SH-SY5Y (cell line): ENCODE results near the gene LMBR1.

Experiments
- GATA2 ChIP-seq: IDR thresholded peaks from 2 replicates; pipeline ENCODE4 v1.6.1; 2011; ENCODE audit warnings: mild to moderate bottlenecking, low read depth, low read length
- GATA3 ChIP-seq: IDR thresholded peaks from 2 replicates; pipeline ENCODE4 v1.6.1; 2011; ENCODE audit warnings: low read depth, mild to moderate bottlenecking, low read length, moderate library complexity

DNA sequence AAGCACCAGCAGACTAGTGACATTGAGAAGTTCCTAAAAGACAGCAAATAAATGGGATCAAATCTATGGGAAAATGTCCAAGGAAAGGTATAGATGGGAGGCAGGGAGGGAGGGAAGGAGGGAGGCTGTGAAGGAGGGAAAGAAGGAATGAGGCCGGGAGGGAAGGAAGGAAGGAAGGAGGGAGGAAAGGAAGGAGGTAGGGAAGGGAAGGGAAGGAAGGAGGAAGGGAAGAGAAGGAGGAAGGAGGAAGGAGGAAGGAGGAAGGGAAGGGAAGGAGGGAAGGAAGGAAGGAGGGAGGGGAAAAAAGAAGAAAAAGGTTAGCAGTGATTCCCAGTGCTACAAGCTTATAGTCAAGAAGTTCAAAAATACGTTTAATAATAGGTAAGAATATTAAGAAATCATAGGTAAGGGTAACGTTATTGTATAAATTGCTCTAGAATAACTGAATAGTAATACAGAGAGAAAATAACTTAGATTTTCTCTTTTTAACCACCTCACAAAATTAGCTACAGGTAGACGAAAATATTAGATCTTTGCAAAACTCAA, 106.9 kb downstream of the LMBR1 start:
- TF ChIP-seq GATA2 = no peak
- TF ChIP-seq GATA3 = no peak
